Caki2 (cell line): ENCODE results near the gene LHFPL2. TPM values are rescaled to one million over a fixed set of nuclear protein-coding genes. Genes with fewer than 3 reads are reported as not detected.

Source experiments
- DNase-seq: peaks from one replicate; pipeline ENCODE4 v3.0.0-alpha.2; 2015; ENCODE audit warnings: low read depth
- in situ Hi-C: cut with HindIII; loops from 2 replicates; pipeline ENCODE4 v1.10.0; 2016; ENCODE audit warnings: low sequenced_read_pairs, low pct_unique_long_range_greater_than_20kb, mixed read lengths
- total RNA-seq: library from RNA; depleted of rRNA; stranded (reverse); fragments of >200 nt; shearing (Covaris generic); gene quantifications from 2 replicates; pipeline ENCODE4 v1.2.3, GENCODE V29; 2014; ENCODE audit warnings: low replicate concordance

Gene LHFPL2
- total RNA-seq, 1 experiment from 2014 or later = 62.5 TPM

GRCh38 chr5:78566747-78567425 lies 81.7 kb downstream of the LHFPL2 start:
- in situ Hi-C loops = no loop called here
- DNase-seq = no peak

GRCh38 chr5:78565395-78565794 lies 83.2 kb downstream of the LHFPL2 start:
- no peak for DNase-seq
- in situ Hi-C loops = no loop called here

DNA sequence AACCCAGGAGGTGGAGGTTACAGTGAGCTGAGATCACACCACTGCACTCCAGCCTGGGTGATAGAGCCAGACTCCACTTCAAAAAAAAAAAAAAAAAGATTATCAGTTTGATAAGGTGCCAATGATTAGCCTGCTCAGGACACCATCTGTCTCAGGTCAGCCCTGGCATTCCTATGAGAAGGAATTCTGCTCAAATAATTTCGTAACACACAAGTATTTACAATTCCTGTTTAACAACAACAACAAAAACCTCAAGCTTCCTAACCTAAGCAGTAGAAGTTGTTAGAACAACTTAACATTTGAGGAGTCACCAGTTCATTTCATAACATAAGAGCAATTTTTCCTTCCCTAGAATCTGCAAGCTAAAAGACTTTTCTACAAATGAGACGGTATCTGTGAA lies 85.0 kb downstream of the LHFPL2 start:
- in situ Hi-C loops = no loop called here

DNA sequence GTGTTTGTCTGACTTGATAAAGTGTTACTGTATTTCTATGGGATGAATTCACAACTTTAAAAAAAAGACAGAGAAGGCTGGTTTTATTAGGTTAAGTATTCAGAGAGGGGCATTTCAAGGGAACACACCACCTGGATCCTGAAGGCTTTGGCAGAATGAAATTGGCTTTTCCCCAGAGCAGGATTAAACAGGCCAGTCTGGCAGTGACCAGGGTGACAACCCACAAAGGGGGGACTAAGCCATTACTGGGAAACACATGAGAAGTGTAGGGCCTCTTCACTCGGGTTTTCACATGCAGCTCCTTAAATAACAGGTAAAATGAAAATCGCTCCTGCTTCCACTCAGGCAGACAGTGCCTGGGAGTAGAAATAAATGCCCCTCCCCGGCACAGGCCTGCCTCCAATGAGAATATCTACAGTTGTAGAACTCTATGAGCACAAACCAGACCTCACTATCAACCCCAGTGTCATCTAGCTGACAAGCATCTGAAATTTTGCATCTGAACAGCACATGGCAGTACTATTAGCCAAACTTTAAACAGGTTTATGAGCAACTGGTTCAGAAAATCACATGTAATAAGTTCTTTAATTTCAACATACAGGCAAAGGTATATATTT lies 85.8 kb downstream of the LHFPL2 start:
- in situ Hi-C loops = no loop called here
- no peak for DNase-seq

More for the DNA sequence above, 85.0 kb downstream of the LHFPL2 start:
- DNase-seq = no peak

GRCh38 chr5:78562001-78562400 lies 86.6 kb downstream of the LHFPL2 start:
- no peak for DNase-seq

GRCh38 chr5:78561261-78561660 lies 87.3 kb downstream of the LHFPL2 start:
- in situ Hi-C loops = no loop called here
- DNase-seq = no peak

More at GRCh38 chr5:78562001-78562400, 86.6 kb downstream of the LHFPL2 start:
- in situ Hi-C loops = no loop called here

GRCh38 chr5:78560000-78560855 lies 88.3 kb downstream of the LHFPL2 start:
- in situ Hi-C loops = no loop called here
- no peak for DNase-seq

GRCh38 chr5:78557601-78558000 lies 91.0 kb downstream of the LHFPL2 start:
- no peak for DNase-seq
- in situ Hi-C loops = no loop called here

GRCh38 chr5:78555870-78556269 lies 92.7 kb downstream of the LHFPL2 start:
- DNase-seq = no peak

GRCh38 chr5:78554670-78555069 lies 93.9 kb downstream of the LHFPL2 start:
- no peak for DNase-seq

More at GRCh38 chr5:78555870-78556269, 92.7 kb downstream of the LHFPL2 start:
- in situ Hi-C loops = no loop called here

DNA sequence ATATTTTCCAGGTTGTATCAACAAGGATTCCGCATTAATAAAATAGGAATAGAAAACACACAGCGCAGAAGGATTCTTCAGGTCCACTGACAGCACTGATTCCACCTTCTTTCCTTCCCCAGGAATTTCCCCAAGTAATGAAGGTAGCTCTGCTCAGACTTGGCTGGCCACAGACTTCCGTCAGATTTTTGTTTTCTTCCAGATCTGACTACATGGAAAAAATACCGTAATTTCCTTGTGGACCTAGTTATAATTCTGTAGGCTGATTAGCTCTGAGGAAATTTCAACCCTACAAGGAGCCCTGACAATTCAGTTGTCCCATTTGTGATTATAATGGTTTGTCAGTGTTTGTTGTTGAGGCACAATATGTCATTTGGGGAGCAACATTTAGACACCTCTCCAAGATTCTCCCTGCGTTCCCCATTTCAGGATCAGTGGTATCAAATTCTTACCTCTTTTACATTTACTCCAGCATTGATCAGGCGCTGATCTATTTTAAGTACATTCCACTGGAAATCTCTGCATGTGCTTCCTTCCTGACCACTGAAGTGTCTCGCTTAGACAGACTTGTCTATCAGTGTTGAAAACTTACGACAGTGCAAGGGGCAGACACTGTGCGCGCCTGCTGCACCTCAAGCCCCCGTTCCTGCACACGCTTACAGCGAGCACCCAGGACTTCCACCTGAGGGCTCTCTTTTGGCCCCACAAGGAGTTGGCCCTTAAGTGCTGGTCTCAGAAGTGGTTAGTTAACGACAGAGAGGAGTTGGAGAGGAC lies 94.8 kb downstream of the LHFPL2 start:
- DNase-seq = no peak
- in situ Hi-C loops = no loop called here

More at GRCh38 chr5:78554670-78555069, 93.9 kb downstream of the LHFPL2 start:
- in situ Hi-C loops = no loop called here

GRCh38 chr5:78552729-78553342 lies 95.7 kb downstream of the LHFPL2 start:
- DNase-seq = no peak
- in situ Hi-C loops = no loop called here

- DNase-seq = no peak
- in situ Hi-C loops = no loop called here
These were observed 97.7 kb downstream of the LHFPL2 start for GRCh38 chr5:78550891-78551290.

DNA sequence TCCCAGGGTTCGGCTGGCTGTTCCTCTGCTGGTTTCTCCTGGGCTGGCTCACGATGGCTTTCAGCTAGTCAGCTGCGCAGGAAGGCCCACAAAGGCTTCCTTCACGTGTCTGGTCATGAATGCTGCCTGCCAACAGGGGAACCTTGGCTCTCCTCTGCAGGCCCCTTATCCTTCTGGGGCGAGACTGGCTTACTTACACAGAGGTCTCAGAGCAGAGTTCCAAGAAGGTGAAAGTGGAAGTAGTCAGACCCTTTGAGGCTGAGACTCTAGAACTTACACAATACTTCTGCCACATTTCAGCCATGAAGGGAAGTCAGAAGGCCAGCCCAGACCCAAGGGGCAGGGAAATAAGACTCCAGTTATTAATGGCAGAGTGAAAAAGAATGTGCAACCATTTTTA lies 99.5 kb downstream of the LHFPL2 start:
- in situ Hi-C loops = no loop called here
- DNase-seq = no peak

GRCh38 chr5:78547731-78548615 lies 100.6 kb downstream of the LHFPL2 start:
- in situ Hi-C loops = no loop called here
- no peak for DNase-seq

DNA sequence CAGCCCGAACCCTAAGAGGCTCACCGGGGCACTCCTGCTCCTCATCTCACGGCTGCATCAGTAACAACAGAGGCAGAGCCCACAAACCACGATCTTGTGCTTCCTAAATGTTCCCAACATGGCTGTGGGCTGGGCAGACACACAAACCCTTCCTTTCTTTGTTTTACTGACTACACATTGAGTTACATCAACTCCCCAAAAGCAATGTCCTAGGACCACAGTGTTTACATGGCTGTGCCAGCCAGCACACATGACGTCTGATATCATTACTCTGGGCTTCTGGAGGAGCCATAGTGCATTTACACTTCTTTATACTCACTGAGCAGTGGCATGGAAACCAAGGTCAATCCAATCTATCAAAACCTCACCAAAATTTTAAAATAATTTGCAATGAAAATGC lies 101.4 kb downstream of the LHFPL2 start:
- in situ Hi-C loops = no loop called here
- DNase-seq = no peak
